Tibial nerve (tissue), 4 donors: ENCODE measurements around the gene KLHL14. TPM values are rescaled to one million over a fixed set of nuclear protein-coding genes. Genes with fewer than 3 reads are reported as not detected.

Source experiments
- DNase-seq, 2 donors: peaks; one replicate each; pipeline ENCODE4 v3.0.0-alpha.2; 2019; ENCODE audit warnings: low spot score in 2 of 2
- H3K27ac ChIP-seq, 4 donors: fragments of 200-600 bp; sonication (generic) in 3 of 4; one replicate each; pipeline ENCODE4 v1.5.1; 2017 to 2019; ENCODE audit warnings: mild to moderate bottlenecking in 1 of 4
- H3K27me3 ChIP-seq, 2 donors: fragments of 200-600 bp; sonication (generic) in 1 of 2; one replicate each; pipeline versions ENCODE4 v1.5.1 to v1.6.0; 2017 to 2019
- H3K36me3 ChIP-seq, 3 donors: fragments of 200-600 bp; sonication (generic); one replicate each; pipeline ENCODE4 v1.5.1; 2018 to 2019
- H3K4me1 ChIP-seq, 4 donors: fragments of 200-600 bp; sonication (generic) in 3 of 4; one replicate each; pipeline ENCODE4 v1.5.1; 2017 to 2019
- H3K4me3 ChIP-seq, 4 donors: fragments of 200-600 bp; sonication (generic) in 3 of 4; one replicate each; pipeline ENCODE4 v1.5.1; 2017 to 2019; ENCODE audit warnings: mild to moderate bottlenecking in 1 of 4, moderate library complexity in 1 of 4
- H3K9me3 ChIP-seq, 4 donors: fragments of 200-600 bp; sonication (generic) in 3 of 4; one replicate each; pipeline ENCODE4 v1.5.1; 2017 to 2019
- EP300 ChIP-seq, 2 donors: sonication (generic); formaldehyde crosslinking; IDR thresholded peaks; one replicate each; pipeline ENCODE4 v1.6.1; 2017; ENCODE audit warnings: antibody characterized with exemption in 2 of 2, mild to moderate bottlenecking in 1 of 2
- POLR2A ChIP-seq, 2 donors: fragments of 450-650 bp; IDR thresholded peaks; one replicate each; pipeline ENCODE4 v1.6.1; 2017; ENCODE audit warnings: antibody characterized with exemption in 2 of 2, mild to moderate bottlenecking in 2 of 2, moderate library complexity in 2 of 2
- WGBS, 2 donors: methylation state at CpG; one replicate each; pipeline ENCODE4 v1.1.5; 2018; 5-methylcytosine and 5-hydroxymethylcytosine counted together
- total RNA-seq, 4 donors: library from RNA; depleted of rRNA; stranded (reverse); fragments of >200 nt; gene quantifications; one replicate each; pipeline ENCODE4 v1.1.0, GENCODE V29; 2016
- TF ChIP-seq, protein P1 (sequence below), 5 experiments: fragments of 200-600 bp in 3 of 5; fragments of 450-650 bp in 2 of 5; sonication (generic) in 3 of 5; IDR thresholded peaks; one replicate each; pipeline ENCODE4 v1.5.1; 2016 to 2019; ENCODE audit warnings: antibody characterized with exemption in 5 of 5, mild to moderate bottlenecking in 3 of 5, moderate library complexity in 2 of 5

KLHL14 gene
- total RNA-seq, 4 donors from 2014 or later = 0.21 to 0.59 (median 0.37) TPM

GRCh38 chr18:32770054-32770665 is 2.7 kb downstream of the KLHL14 start:
- Histone ChIP-seq H3K4me1 (peaks cover 0 to 30% (median 14%) of the 10 kb centered on the region in 4 donors), H3K36me3 (no peaks in the 10 kb centered on the region), H3K27me3 (peaks cover 0 to 58% of the 10 kb centered on the region in 2 donors), H3K9me3 (no peaks in the 10 kb centered on the region), H3K4me3 (peak overlapping the region in 3 of 4 donors; percentile 17 to 55 (median 39)), H3K27ac (peak overlapping the region in 2 of 4 donors; percentile 6 to 7)
- TF ChIP-seq EP300 (IDR thresholded peaks at IDR 0.05) (no peak), POLR2A (IDR thresholded peaks at IDR 0.05) (no peak)
- TF ChIP-seq, protein P1, sequence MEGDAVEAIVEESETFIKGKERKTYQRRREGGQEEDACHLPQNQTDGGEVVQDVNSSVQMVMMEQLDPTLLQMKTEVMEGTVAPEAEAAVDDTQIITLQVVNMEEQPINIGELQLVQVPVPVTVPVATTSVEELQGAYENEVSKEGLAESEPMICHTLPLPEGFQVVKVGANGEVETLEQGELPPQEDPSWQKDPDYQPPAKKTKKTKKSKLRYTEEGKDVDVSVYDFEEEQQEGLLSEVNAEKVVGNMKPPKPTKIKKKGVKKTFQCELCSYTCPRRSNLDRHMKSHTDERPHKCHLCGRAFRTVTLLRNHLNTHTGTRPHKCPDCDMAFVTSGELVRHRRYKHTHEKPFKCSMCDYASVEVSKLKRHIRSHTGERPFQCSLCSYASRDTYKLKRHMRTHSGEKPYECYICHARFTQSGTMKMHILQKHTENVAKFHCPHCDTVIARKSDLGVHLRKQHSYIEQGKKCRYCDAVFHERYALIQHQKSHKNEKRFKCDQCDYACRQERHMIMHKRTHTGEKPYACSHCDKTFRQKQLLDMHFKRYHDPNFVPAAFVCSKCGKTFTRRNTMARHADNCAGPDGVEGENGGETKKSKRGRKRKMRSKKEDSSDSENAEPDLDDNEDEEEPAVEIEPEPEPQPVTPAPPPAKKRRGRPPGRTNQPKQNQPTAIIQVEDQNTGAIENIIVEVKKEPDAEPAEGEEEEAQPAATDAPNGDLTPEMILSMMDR (IDR thresholded peaks at IDR 0.05) = no peak
- no peak for DNase-seq
- WGBS, 2 donors = 4 to 7% methylated on average over 14 to 28 of the region's 37 CpGs

- H3K4me3 ChIP-seq = peak overlapping the region in 3 of 4 donors; percentile 2 to 55 (median 39)
- TF ChIP-seq POLR2A (IDR thresholded peaks at IDR 0.05) (no peak), EP300 (IDR thresholded peaks at IDR 0.05) (no peak)
- TF ChIP-seq, protein P1 (IDR thresholded peaks at IDR 0.05) = no peak
- no peaks in the 10 kb centered on the region for H3K36me3 ChIP-seq
- peaks cover 0 to 58% of the 10 kb centered on the region in 2 donors for H3K27me3 ChIP-seq
- no peak for DNase-seq
- 6 to 11% methylated on average over 17 to 18 of the region's 31 CpGs for WGBS, 2 donors
- no peaks in the 10 kb centered on the region for H3K9me3 ChIP-seq
- H3K4me1 ChIP-seq = peaks cover 0 to 30% (median 14%) of the 10 kb centered on the region in 4 donors
- H3K27ac ChIP-seq = no peak overlapping the region
These were observed 3.2 kb downstream of the KLHL14 start for GRCh38 chr18:32769586-32770053.

DNA sequence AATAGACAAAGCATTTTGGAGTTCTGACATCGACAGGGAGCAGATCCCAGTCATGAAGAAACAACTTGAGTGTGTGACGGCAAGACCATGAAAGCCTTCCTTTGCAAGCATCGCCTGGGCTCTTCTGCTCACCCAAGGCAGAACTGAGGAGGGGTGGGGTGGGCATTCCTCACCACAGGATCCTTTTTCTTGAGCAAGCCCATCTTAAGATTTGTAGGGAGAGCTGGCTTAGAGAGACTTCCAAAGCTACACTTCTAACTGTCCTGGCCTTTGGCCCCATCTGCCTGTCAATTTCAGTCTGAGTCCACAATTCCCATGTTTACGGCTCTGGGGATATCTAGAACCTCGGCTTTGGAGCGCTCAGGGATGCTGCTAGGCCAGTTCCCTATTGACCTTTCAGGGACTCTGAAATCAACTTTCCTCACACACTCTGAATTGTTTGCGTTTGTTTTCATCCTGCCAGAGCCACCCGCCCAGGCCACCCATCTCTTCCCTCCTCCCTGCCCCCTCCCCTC is 3.7 kb downstream of the KLHL14 start:
- Histone ChIP-seq H3K4me3 (peak overlapping the region in 1 of 4 donors; percentile 55), H3K4me1 (peaks cover 0 to 30% (median 14%) of the 10 kb centered on the region in 4 donors), H3K27ac (no peak overlapping the region), H3K9me3 (no peaks in the 10 kb centered on the region), H3K36me3 (no peaks in the 10 kb centered on the region), H3K27me3 (peaks cover 0 to 58% of the 10 kb centered on the region in 2 donors)
- 53 to 55% methylated on average over 8 of the region's 8 CpGs for WGBS, 2 donors
- no peak for DNase-seq
- TF ChIP-seq POLR2A (IDR thresholded peaks at IDR 0.05) (no peak), EP300 (IDR thresholded peaks at IDR 0.05) (no peak)
- TF ChIP-seq, protein P1 (IDR thresholded peaks at IDR 0.05) = no peak

DNA sequence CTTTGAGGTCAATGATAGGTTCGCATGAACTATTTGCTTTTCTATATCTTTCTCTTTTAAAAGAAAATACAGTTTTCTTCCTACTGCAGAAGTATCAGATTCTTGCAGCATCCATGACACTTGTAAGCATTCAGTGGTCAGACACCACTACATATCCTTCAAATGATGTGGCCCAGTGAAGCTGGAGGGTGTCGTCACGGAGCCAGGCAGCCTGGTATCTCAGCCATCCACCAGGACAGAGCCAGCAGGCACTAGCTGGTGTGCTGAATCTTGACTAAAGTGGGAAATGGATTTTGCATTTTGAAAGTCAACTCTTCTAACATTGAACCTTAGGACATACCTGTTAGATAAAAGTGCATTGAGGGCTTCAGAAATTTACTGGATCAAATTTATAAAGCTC is 5.4 kb downstream of the KLHL14 start:
- 94% methylated on average over 3 of the region's 3 CpGs for WGBS, 2 donors
- peaks cover 0 to 48% of the 10 kb centered on the region in 2 donors for H3K27me3 ChIP-seq
- no peak overlapping the region for H3K27ac ChIP-seq
- H3K4me1 ChIP-seq = peaks cover 0 to 29% (median 14%) of the 10 kb centered on the region in 4 donors
- no peak for DNase-seq
- H3K4me3 ChIP-seq = no peak overlapping the region
- H3K36me3 ChIP-seq = no peaks in the 10 kb centered on the region
- H3K9me3 ChIP-seq = no peaks in the 10 kb centered on the region
- TF ChIP-seq EP300 (IDR thresholded peaks at IDR 0.05) (no peak), POLR2A (IDR thresholded peaks at IDR 0.05) (no peak)
- TF ChIP-seq, protein P1 (IDR thresholded peaks at IDR 0.05) = no peak

DNA sequence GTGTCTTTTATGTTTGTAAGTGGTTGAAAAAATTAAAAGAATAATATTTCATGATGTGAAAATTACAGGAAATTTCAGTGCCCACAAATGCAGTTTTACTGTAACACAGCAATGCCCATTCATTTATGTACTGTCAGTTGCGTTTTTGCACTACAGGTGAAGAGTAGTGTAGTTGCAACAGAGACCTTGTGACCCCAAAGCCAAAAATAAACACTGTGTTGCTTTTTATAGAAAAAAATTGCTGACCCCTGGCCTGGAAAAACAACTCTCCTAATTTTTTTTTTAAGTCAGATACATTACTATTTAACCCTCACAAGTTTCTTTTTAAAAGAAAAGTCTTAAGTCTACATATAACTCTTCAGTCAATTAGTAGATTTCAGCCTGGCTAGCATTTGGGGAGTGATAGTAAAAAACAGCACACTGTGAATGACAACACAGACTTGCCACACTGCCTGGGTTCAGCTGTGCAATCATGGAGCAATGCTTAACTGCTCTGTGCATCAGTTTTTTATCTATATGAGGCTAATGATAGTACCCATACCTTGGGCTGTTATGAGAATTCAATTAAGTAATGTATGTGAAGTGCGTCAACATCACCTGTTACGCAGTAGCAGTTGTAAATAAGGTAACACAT is 8.1 kb downstream of the KLHL14 start:
- no peaks in the 10 kb centered on the region for H3K9me3 ChIP-seq
- no peak overlapping the region for H3K4me3 ChIP-seq
- no peak for TF ChIP-seq POLR2A (IDR thresholded peaks at IDR 0.05)
- H3K36me3 ChIP-seq = no peaks in the 10 kb centered on the region
- peaks cover 0 to 23% of the 10 kb centered on the region in 2 donors for H3K27me3 ChIP-seq
- WGBS, 2 donors = 91 to 92% methylated on average over 3 of the region's 3 CpGs
- peaks cover 0 to 3% (median 0%) of the 10 kb centered on the region in 4 donors for H3K4me1 ChIP-seq
- no peak overlapping the region for H3K27ac ChIP-seq
- no peak for DNase-seq
